ENCODE data around the gene NAV2. TPM values are rescaled to one million over a fixed set of nuclear protein-coding genes. Genes with fewer than 3 reads are reported as not detected.

The NAV2 gene
- total and polyA plus RNA-seq, 3 donors from 2014 or later = 3.4 to 6.0 (median 3.9) TPM

GRCh38 chr11:20155683-20156279 is 443.1 kb downstream of the NAV2 start:
- no peaks in the 10 kb centered on the region for H3K9me3 ChIP-seq
- 4 to 6% methylated on average over 19 of the region's 19 CpGs for WGBS, 2 donors
- intact Hi-C loops (cut with DNase I; ENCODE audit: low total_unique reads) = no loop called here
- H3K27me3 ChIP-seq = no peaks in the 10 kb centered on the region
- H3K27ac ChIP-seq = no peak overlapping the region
- no peaks in the 10 kb centered on the region for H3K36me3 ChIP-seq (ENCODE audit: low read depth, missing control alignments)
- H3K4me1 ChIP-seq = peaks cover 5% of the 10 kb centered on the region
- DNase-seq = no peak
- no peak for TF ChIP-seq CTCF (IDR thresholded peaks at IDR 0.05)
- TF ChIP-seq POLR2A (IDR thresholded peaks at IDR 0.05) = no peak
- peak overlapping the region; percentile 52 to 56 for H3K4me3 ChIP-seq

- DNase-seq = peak; percentile 59
- peak overlapping the region; percentile 52 to 56 for H3K4me3 ChIP-seq
- H3K9me3 ChIP-seq = no peaks in the 10 kb centered on the region
- no peak overlapping the region for H3K27ac ChIP-seq
- peaks cover 5% of the 10 kb centered on the region for H3K4me1 ChIP-seq
- H3K36me3 ChIP-seq (ENCODE audit: low read depth, missing control alignments) = no peaks in the 10 kb centered on the region
- intact Hi-C loops (cut with DNase I; ENCODE audit: low total_unique reads) = no loop called here
- TF ChIP-seq CTCF (IDR thresholded peaks at IDR 0.05) (no peak), POLR2A (IDR thresholded peaks at IDR 0.05) (no peak)
- H3K27me3 ChIP-seq = no peaks in the 10 kb centered on the region
- 1 to 3% methylated on average over 7 to 46 of the region's 51 CpGs for WGBS, 2 donors
These were observed 443.7 kb downstream of the NAV2 start for GRCh38 chr11:20156280-20156875.

GRCh38 chr11:20156876-20157613 is 444.4 kb downstream of the NAV2 start:
- intact Hi-C loops (cut with DNase I; ENCODE audit: low total_unique reads) = no loop called here
- WGBS, 2 donors = 2 to 4% methylated on average over 15 to 40 of the region's 45 CpGs
- Histone ChIP-seq H3K9me3 (no peaks in the 10 kb centered on the region), H3K4me3 (peak overlapping the region; percentile 52 to 56), H3K27me3 (no peaks in the 10 kb centered on the region), H3K4me1 (peaks cover 5% of the 10 kb centered on the region), H3K27ac (no peak overlapping the region), H3K36me3 (ENCODE audit: low read depth, missing control alignments) (no peaks in the 10 kb centered on the region)
- TF ChIP-seq POLR2A (IDR thresholded peaks at IDR 0.05) (no peak), CTCF (IDR thresholded peaks at IDR 0.05) (no peak)
- no peak for DNase-seq

- Histone ChIP-seq H3K4me3 (peak overlapping the region in 1 of 2 donors; percentile 56), H3K27me3 (no peaks in the 10 kb centered on the region), H3K4me1 (peaks cover 5% of the 10 kb centered on the region), H3K9me3 (no peaks in the 10 kb centered on the region), H3K36me3 (ENCODE audit: low read depth, missing control alignments) (no peaks in the 10 kb centered on the region), H3K27ac (no peak overlapping the region)
- intact Hi-C loops (cut with DNase I; ENCODE audit: low total_unique reads) = no loop called here
- TF ChIP-seq CTCF (IDR thresholded peaks at IDR 0.05) (no peak), POLR2A (IDR thresholded peaks at IDR 0.05) (no peak)
- WGBS, 2 donors = 5 to 8% methylated on average over 9 of the region's 9 CpGs
- DNase-seq = no peak
These were observed 445.1 kb downstream of the NAV2 start for GRCh38 chr11:20157728-20158127.

All from testis (tissue), 3 donors.